ENCODE results near the gene SAFB. TPM values are rescaled to one million over a fixed set of nuclear protein-coding genes. Genes with fewer than 3 reads are reported as not detected.

The SAFB gene
- total and polyA plus RNA-seq, 11 donors = 22.3 to 59.6 (median 48.0) TPM

DNA sequence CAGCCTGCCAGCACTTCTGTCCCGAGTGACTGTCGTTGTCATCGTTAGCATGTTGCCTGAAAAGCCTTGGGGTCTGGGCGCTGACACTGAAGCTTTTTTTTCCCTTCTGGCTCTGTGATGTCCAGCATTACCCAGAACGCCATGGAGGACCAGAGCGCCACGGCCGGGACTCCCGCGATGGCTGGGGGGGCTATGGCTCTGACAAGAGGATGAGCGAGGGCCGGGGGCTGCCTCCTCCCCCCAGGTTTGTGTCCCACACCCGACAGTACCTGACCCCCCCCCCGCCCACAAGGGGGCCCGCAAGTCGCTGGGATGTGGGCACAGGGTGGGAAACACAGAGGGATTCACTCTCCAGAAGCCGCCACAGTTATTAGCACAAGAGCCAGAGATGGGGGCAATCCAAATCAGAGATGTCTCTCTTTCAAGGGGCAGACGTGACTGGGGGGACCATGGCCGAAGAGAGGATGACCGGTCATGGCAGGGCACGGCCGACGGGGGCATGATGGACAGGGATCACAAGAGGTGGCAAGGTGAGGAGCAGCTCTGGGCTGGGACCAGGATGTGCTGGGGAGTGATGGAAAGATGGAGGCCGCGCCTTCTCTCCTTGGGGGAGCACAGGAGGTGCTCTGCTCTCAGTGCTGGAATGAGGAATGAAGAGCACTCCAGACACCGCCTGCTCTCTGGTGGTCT, 44.2 kb downstream of the SAFB start:
- H3K27me3 ChIP-seq = no peaks in the 10 kb centered on the region
- H3K36me3 ChIP-seq = peaks cover 0 to 93% (median 83%) of the 10 kb centered on the region in 9 donors
- no peak for DNase-seq
- H3K4me3 ChIP-seq = no peak overlapping the region
- intact Hi-C loops (cut with DNase I) = no loop called here
- TF ChIP-seq POLR2A (IDR thresholded peaks at IDR 0.05) = no peak
- TF ChIP-seq, protein P1, sequence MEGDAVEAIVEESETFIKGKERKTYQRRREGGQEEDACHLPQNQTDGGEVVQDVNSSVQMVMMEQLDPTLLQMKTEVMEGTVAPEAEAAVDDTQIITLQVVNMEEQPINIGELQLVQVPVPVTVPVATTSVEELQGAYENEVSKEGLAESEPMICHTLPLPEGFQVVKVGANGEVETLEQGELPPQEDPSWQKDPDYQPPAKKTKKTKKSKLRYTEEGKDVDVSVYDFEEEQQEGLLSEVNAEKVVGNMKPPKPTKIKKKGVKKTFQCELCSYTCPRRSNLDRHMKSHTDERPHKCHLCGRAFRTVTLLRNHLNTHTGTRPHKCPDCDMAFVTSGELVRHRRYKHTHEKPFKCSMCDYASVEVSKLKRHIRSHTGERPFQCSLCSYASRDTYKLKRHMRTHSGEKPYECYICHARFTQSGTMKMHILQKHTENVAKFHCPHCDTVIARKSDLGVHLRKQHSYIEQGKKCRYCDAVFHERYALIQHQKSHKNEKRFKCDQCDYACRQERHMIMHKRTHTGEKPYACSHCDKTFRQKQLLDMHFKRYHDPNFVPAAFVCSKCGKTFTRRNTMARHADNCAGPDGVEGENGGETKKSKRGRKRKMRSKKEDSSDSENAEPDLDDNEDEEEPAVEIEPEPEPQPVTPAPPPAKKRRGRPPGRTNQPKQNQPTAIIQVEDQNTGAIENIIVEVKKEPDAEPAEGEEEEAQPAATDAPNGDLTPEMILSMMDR (IDR thresholded peaks at IDR 0.05) = no peak
- no peak overlapping the region for H3K27ac ChIP-seq
- peak in 1 of 4 donors; percentile 5 for ATAC-seq
- 81 to 89% (median 85%) methylated on average over 16 to 26 of the region's 26 CpGs for WGBS, 4 donors
- no peaks in the 10 kb centered on the region for H3K4me1 ChIP-seq
- H3K9me3 ChIP-seq = no peaks in the 10 kb centered on the region

GRCh38 chr19:5667751-5668271, 44.9 kb downstream of the SAFB start:
- H3K4me1 ChIP-seq = no peaks in the 10 kb centered on the region
- WGBS, 4 donors = 83 to 88% (median 86%) methylated on average over 8 to 22 of the region's 22 CpGs
- DNase-seq = no peak
- ATAC-seq = peak in 2 of 4 donors; percentile 14 to 23
- intact Hi-C loops (cut with DNase I) = no loop called here
- no peaks in the 10 kb centered on the region for H3K27me3 ChIP-seq
- no peak overlapping the region for H3K27ac ChIP-seq
- H3K36me3 ChIP-seq = peaks cover 0 to 86% (median 76%) of the 10 kb centered on the region in 9 donors
- no peak for TF ChIP-seq POLR2A (IDR thresholded peaks at IDR 0.05)
- TF ChIP-seq, protein P1 (IDR thresholded peaks at IDR 0.05) = no peak
- no peak overlapping the region for H3K4me3 ChIP-seq
- H3K9me3 ChIP-seq = no peaks in the 10 kb centered on the region

DNA sequence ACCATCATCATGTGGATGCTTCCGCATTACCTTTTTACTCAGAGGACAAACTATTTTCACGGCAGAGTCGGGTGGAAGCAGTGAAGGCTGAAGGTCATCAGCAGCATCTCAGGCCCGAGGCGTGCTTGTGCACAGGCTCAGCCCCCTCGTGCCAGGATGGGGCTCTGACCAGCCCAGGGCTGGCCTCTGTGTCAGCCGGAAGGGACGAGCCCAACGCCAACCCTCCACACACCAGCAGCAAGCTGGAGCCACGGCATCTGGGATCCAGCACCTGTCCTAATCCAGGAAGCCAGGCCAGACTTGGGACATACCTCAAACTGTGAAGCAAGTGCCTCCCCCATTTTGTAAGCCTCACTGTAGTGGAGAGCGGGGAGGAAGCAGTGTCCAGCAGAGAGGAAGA, 46.3 kb downstream of the SAFB start:
- no peaks in the 10 kb centered on the region for H3K4me1 ChIP-seq
- H3K9me3 ChIP-seq = no peaks in the 10 kb centered on the region
- ATAC-seq (no peak), DNase-seq (no peak)
- H3K27me3 ChIP-seq = no peaks in the 10 kb centered on the region
- H3K4me3 ChIP-seq = no peak overlapping the region
- intact Hi-C loops (cut with DNase I) = no loop called here
- H3K36me3 ChIP-seq = peaks cover 0 to 72% (median 62%) of the 10 kb centered on the region in 9 donors
- TF ChIP-seq POLR2A (IDR thresholded peaks at IDR 0.05) = no peak
- TF ChIP-seq, protein P1 (IDR thresholded peaks at IDR 0.05) = no peak
- H3K27ac ChIP-seq = no peak overlapping the region
- 82 to 93% (median 85%) methylated on average over 3 to 11 of the region's 11 CpGs for WGBS, 4 donors

DNA sequence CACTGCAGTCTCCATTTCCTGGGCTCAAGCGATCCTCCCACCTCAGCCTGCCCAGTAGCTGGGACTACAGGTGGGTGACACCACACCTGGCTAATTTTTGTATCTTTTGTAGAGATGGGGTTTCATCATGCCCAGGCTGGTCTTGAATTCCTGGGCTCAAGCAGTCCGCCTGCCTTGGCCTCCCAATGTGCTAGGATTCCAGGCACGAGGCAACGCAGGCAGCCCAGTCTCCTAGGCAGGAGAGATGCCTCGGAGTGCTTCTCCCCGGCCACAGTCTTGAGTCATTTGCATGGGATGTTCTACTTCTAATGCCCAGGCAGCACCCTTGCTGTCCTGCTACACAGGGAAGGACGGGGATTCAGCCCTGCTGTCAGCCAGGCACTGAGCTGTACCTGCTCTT, 48.7 kb downstream of the SAFB start:
- intact Hi-C loops (cut with DNase I) = loop anchor here in 1 of 10 donors (10.0 kb wide), 1 partner anchor 47 kb away; the partner anchor contains the start of genes SAFB and SAFB2
- Histone ChIP-seq H3K4me3 (no peak overlapping the region), H3K4me1 (peaks cover 0 to 17% (median 7%) of the 10 kb centered on the region in 12 donors), H3K9me3 (no peaks in the 10 kb centered on the region), H3K36me3 (peaks cover 0 to 48% (median 38%) of the 10 kb centered on the region in 9 donors), H3K27ac (no peak overlapping the region), H3K27me3 (no peaks in the 10 kb centered on the region)
- no peak for ATAC-seq
- WGBS, 4 donors = 88 to 100% (median 96%) methylated on average over 4 to 7 of the region's 7 CpGs
- DNase-seq = no peak
- no peak for TF ChIP-seq POLR2A (IDR thresholded peaks at IDR 0.05)
- TF ChIP-seq, protein P1 (IDR thresholded peaks at IDR 0.05) = no peak
